GM23338 (cell line): ENCODE data around the gene AKT1S1. TPM values are rescaled to one million over a fixed set of nuclear protein-coding genes. Genes with fewer than 3 reads are reported as not detected.

ENCODE experiments used
- CREB1 ChIP-seq: fragments of 250-450 bp; sonication (Bioruptor Pico); IDR thresholded peaks from 2 replicates; pipeline ENCODE4 v1.5.0; 2020; ENCODE audit warnings: low read depth, mild to moderate bottlenecking, moderate library complexity
- ETS1 ChIP-seq: IDR thresholded peaks from 2 replicates; pipeline ENCODE4 v1.6.1; 2016; ENCODE audit warnings: antibody characterized with exemption
- EZH2 ChIP-seq: fragments of 200-600 bp; sonication (generic); IDR thresholded peaks from one replicate; pipeline ENCODE4 v1.8.0; 2017; ENCODE audit warnings: antibody characterized with exemption, mild to moderate bottlenecking, low read depth; ENCODE audit not compliant: unreplicated experiment
- JUNB ChIP-seq: IDR thresholded peaks from one replicate; pipeline ENCODE4 v1.6.1; 2016; ENCODE audit warnings: antibody characterized with exemption; ENCODE audit not compliant: unreplicated experiment
- NANOG ChIP-seq: IDR thresholded peaks from 2 replicates; pipeline ENCODE4 v1.6.1; 2016; ENCODE audit warnings: antibody characterized with exemption, borderline replicate concordance
- POLR2AphosphoS5 ChIP-seq: IDR thresholded peaks from 2 replicates; pipeline ENCODE4 v1.6.1; 2016; ENCODE audit warnings: antibody characterized with exemption, low read depth
- REST ChIP-seq: IDR thresholded peaks from one replicate; pipeline ENCODE4 v1.6.1; 2018; ENCODE audit warnings: antibody characterized with exemption; ENCODE audit not compliant: unreplicated experiment
- STAT1 ChIP-seq: IDR thresholded peaks from one replicate; pipeline ENCODE4 v1.6.1; 2016; ENCODE audit warnings: antibody characterized with exemption; ENCODE audit not compliant: unreplicated experiment
- ZNF114 ChIP-seq: fragments of 250-450 bp; sonication (Bioruptor Pico); IDR thresholded peaks from 2 replicates; pipeline ENCODE4 v1.5.0; 2020; ENCODE audit warnings: mild to moderate bottlenecking, moderate library complexity
- ZNF331 ChIP-seq: fragments of 250-450 bp; sonication (Bioruptor Pico); IDR thresholded peaks from 2 replicates; pipeline ENCODE4 v1.5.0; 2020; ENCODE audit warnings: low read depth, mild to moderate bottlenecking, moderate library complexity
- polyA plus RNA-seq: library from polyadenylated mRNA; unstranded; fragments of >200 nt; fragmentation: Nextera tagmentation; extraction: Ambion mirVana; gene quantifications from 2 replicates; pipeline ENCODE4 v1.2.1, GENCODE V29; 2016
- total RNA-seq: library from RNA; depleted of rRNA; stranded (reverse); fragments of >200 nt; shearing (Covaris generic); gene quantifications from 2 replicates; pipeline ENCODE4 v1.2.3, GENCODE V29; 2014
- TF ChIP-seq, protein P1 (sequence below): fragments of 250-450 bp; sonication (Bioruptor Pico); IDR thresholded peaks from 2 replicates; pipeline ENCODE4 v1.5.0; 2020; ENCODE audit warnings: mild to moderate bottlenecking, moderate library complexity
- TF ChIP-seq, protein P2 (sequence below), 2 experiments: fragments of 200-600 bp in 1 of 2; sonication (generic) in 1 of 2; conservative IDR thresholded peaks; 2 replicates each; pipeline versions ENCODE4 v1.5.1 to v1.6.1; 2016 to 2017; ENCODE audit warnings: antibody characterized with exemption in 2 of 2, low read depth in 2 of 2, mild to moderate bottlenecking in 2 of 2, moderate library complexity in 1 of 2

Gene AKT1S1
- total and polyA plus RNA-seq, 2 experiments from 2014 or later, result 21.5 to 28.6 TPM

GRCh38 chr19:49892716-49893115 lies 15.6 kb upstream of the AKT1S1 start (continued):
- TF ChIP-seq, protein P1, sequence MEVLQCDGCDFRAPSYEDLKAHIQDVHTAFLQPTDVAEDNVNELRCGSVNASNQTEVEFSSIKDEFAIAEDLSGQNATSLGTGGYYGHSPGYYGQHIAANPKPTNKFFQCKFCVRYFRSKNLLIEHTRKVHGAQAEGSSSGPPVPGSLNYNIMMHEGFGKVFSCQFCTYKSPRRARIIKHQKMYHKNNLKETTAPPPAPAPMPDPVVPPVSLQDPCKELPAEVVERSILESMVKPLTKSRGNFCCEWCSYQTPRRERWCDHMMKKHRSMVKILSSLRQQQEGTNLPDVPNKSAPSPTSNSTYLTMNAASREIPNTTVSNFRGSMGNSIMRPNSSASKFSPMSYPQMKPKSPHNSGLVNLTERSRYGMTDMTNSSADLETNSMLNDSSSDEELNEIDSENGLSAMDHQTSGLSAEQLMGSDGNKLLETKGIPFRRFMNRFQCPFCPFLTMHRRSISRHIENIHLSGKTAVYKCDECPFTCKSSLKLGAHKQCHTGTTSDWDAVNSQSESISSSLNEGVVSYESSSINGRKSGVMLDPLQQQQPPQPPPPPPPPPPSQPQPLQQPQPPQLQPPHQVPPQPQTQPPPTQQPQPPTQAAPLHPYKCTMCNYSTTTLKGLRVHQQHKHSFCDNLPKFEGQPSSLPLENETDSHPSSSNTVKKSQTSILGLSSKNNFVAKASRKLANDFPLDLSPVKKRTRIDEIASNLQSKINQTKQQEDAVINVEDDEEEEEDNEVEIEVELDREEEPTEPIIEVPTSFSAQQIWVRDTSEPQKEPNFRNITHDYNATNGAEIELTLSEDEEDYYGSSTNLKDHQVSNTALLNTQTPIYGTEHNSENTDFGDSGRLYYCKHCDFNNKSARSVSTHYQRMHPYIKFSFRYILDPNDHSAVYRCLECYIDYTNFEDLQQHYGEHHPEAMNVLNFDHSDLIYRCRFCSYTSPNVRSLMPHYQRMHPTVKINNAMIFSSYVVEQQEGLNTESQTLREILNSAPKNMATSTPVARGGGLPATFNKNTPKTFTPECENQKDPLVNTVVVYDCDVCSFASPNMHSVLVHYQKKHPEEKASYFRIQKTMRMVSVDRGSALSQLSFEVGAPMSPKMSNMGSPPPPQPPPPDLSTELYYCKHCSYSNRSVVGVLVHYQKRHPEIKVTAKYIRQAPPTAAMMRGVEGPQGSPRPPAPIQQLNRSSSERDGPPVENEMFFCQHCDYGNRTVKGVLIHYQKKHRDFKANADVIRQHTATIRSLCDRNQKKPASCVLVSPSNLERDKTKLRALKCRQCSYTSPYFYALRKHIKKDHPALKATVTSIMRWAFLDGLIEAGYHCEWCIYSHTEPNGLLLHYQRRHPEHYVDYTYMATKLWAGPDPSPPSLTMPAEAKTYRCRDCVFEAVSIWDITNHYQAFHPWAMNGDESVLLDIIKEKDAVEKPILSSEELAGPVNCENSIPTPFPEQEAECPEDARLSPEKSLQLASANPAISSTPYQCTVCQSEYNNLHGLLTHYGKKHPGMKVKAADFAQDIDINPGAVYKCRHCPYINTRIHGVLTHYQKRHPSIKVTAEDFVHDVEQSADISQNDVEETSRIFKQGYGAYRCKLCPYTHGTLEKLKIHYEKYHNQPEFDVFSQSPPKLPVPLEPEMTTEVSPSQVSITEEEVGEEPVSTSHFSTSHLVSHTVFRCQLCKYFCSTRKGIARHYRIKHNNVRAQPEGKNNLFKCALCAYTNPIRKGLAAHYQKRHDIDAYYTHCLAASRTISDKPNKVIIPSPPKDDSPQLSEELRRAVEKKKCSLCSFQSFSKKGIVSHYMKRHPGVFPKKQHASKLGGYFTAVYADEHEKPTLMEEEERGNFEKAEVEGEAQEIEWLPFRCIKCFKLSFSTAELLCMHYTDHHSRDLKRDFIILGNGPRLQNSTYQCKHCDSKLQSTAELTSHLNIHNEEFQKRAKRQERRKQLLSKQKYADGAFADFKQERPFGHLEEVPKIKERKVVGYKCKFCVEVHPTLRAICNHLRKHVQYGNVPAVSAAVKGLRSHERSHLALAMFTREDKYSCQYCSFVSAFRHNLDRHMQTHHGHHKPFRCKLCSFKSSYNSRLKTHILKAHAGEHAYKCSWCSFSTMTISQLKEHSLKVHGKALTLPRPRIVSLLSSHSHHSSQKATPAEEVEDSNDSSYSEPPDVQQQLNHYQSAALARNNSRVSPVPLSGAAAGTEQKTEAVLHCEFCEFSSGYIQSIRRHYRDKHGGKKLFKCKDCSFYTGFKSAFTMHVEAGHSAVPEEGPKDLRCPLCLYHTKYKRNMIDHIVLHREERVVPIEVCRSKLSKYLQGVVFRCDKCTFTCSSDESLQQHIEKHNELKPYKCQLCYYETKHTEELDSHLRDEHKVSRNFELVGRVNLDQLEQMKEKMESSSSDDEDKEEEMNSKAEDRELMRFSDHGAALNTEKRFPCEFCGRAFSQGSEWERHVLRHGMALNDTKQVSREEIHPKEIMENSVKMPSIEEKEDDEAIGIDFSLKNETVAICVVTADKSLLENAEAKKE (CRISPR knock-in tag), result no peak
- no peak for TF ChIP-seq ZNF114 (CRISPR knock-in tag)
- TF ChIP-seq CREB1, result no peak
- TF ChIP-seq EZH2, result no peak
- TF ChIP-seq NANOG, result no peak
- no peak for TF ChIP-seq STAT1
- TF ChIP-seq REST, result no peak
- TF ChIP-seq ZNF331 (CRISPR knock-in tag), result no peak
- no peak for TF ChIP-seq JUNB
- no peak for TF ChIP-seq ETS1
- TF ChIP-seq, protein P2, sequence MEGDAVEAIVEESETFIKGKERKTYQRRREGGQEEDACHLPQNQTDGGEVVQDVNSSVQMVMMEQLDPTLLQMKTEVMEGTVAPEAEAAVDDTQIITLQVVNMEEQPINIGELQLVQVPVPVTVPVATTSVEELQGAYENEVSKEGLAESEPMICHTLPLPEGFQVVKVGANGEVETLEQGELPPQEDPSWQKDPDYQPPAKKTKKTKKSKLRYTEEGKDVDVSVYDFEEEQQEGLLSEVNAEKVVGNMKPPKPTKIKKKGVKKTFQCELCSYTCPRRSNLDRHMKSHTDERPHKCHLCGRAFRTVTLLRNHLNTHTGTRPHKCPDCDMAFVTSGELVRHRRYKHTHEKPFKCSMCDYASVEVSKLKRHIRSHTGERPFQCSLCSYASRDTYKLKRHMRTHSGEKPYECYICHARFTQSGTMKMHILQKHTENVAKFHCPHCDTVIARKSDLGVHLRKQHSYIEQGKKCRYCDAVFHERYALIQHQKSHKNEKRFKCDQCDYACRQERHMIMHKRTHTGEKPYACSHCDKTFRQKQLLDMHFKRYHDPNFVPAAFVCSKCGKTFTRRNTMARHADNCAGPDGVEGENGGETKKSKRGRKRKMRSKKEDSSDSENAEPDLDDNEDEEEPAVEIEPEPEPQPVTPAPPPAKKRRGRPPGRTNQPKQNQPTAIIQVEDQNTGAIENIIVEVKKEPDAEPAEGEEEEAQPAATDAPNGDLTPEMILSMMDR (conservative IDR thresholded peaks at IDR 0.05; ENCODE audit: low read depth in 2 of 2), result no peak
- TF ChIP-seq POLR2AphosphoS5, result no peak
